ENCODE data around the gene LRMDA. TPM values are rescaled to one million over a fixed set of nuclear protein-coding genes. Genes with fewer than 3 reads are reported as not detected.

Gene LRMDA
- total RNA-seq, 1 experiment from 2014 or later: 4.8 TPM

GRCh38 chr10:75525646-75526045, 94.2 kb downstream of the LRMDA start:
- no peak overlapping the region for H3K4me3 ChIP-seq (replicated peaks in 1 of 2; ENCODE audit: low read depth in 1 of 2, low read length in 2 of 2)
- ATAC-seq (no peak), DNase-seq (ENCODE audit: low read depth, low spot score) (no peak)
- H3K9ac ChIP-seq (ENCODE audit: low read length): no peak overlapping the region
- no peaks in the 10 kb centered on the region for H3K27me3 ChIP-seq (ENCODE audit: insufficient read depth, low read length)
- H3K27ac ChIP-seq (ENCODE audit: low read depth, low read length): no peak overlapping the region
- peaks cover 0 to 6% of the 10 kb centered on the region in 2 experiments; a peak in 1 of 4 replicates for H3K4me1 ChIP-seq (ENCODE audit: control insufficient read depth in 1 of 2, insufficient read depth in 2 of 2, low read length in 2 of 2)
- H3K4me2 ChIP-seq (ENCODE audit: low read length): no peak overlapping the region
- no peaks in the 10 kb centered on the region for H3K79me2 ChIP-seq (ENCODE audit: insufficient read depth, low read length)
- no peaks in the 10 kb centered on the region for H3K9me2 ChIP-seq (ENCODE audit: insufficient read depth)
- TF ChIP-seq FOSL1 (IDR thresholded peaks at IDR 0.05; ENCODE audit: low read depth) (no peak), ELF1 (IDR thresholded peaks at IDR 0.05; ENCODE audit: borderline replicate concordance, low read depth) (no peak), POLR2AphosphoS5 (IDR thresholded peaks at IDR 0.05; ENCODE audit: low read depth, low read length) (no peak), RAD21 (IDR thresholded peaks at IDR 0.05; ENCODE audit: low read depth) (no peak), EZH2phosphoT487 (IDR thresholded peaks at IDR 0.05; ENCODE audit: borderline replicate concordance) (no peak), CBX3 (IDR thresholded peaks at IDR 0.05; ENCODE audit: low read depth) (no peak)
- ChIA-PET POLR2A (no interaction called here), CTCF (no interaction called here), RAD21 (ENCODE audit: low non-redundant PET in 1 of 2, low total read pairs in 2 of 2, uncharacterized antibody in 2 of 2, unreplicated experiment in 2 of 2) (no interaction called here)
- BruUV-seq (replicated peaks): no TSS peak
- H3K36me3 ChIP-seq (ENCODE audit: control insufficient read depth in 1 of 2, insufficient read depth in 2 of 2, low read length in 2 of 2): no peaks in the 10 kb centered on the region
- H4K20me1 ChIP-seq (ENCODE audit: insufficient read depth): no peaks in the 10 kb centered on the region
- intact Hi-C loops (cut with micrococcal nuclease): no loop called here
- no peaks in the 10 kb centered on the region for H3K9me3 ChIP-seq (ENCODE audit: control insufficient read depth in 1 of 2, insufficient read depth in 1 of 2, low read depth in 1 of 2, low read length in 2 of 2)
- no peak overlapping the region for H2AFZ ChIP-seq (ENCODE audit: low read depth, low read length, poor library complexity, severe bottlenecking)

DNA sequence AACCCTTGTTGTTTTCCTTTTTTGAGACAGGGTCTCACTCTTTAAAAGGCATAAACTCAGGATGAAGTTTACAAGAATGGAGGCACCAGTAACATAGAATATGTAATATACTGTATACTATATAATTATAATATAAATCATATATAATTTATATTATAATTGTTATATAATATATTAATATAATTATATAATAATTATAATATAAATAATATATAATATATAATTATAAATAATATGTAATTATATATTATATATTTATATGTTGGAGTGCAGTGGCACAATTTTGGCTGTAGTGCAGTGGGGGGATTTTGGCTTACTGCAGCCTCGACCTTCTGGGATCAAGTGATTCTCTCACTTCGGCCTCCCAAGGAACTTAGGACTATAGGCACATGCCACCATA, 96.1 kb downstream of the LRMDA start:
- RAD21 ChIA-PET (ENCODE audit: low non-redundant PET in 1 of 2, low total read pairs in 2 of 2, uncharacterized antibody in 2 of 2, unreplicated experiment in 2 of 2): no interaction called here
- BruUV-seq (replicated peaks): no TSS peak
- ATAC-seq: no peak
- H3K4me1 ChIP-seq (ENCODE audit: control insufficient read depth in 1 of 2, insufficient read depth in 2 of 2, low read length in 2 of 2): peaks cover 0 to 9% of the 10 kb centered on the region in 2 experiments; a peak in 2 of 4 replicates
- no peaks in the 10 kb centered on the region for H3K79me2 ChIP-seq (ENCODE audit: insufficient read depth, low read length)
- H3K9ac ChIP-seq (ENCODE audit: low read length): no peak overlapping the region
- H3K4me2 ChIP-seq (ENCODE audit: low read length): no peak overlapping the region
- H3K4me3 ChIP-seq (replicated peaks in 1 of 2; ENCODE audit: low read depth in 1 of 2, low read length in 2 of 2): no peak overlapping the region
- POLR2A ChIA-PET: no interaction called here
- H3K27ac ChIP-seq (ENCODE audit: low read depth, low read length): no peak overlapping the region
- H3K27me3 ChIP-seq (ENCODE audit: insufficient read depth, low read length): no peaks in the 10 kb centered on the region
- CTCF ChIA-PET: no interaction called here
- DNase-seq (ENCODE audit: low read depth, low spot score): no peak
- no peak overlapping the region for H2AFZ ChIP-seq (ENCODE audit: low read depth, low read length, poor library complexity, severe bottlenecking)
- H3K9me2 ChIP-seq (ENCODE audit: insufficient read depth): no peaks in the 10 kb centered on the region
- no peaks in the 10 kb centered on the region for H3K9me3 ChIP-seq (ENCODE audit: control insufficient read depth in 1 of 2, insufficient read depth in 1 of 2, low read depth in 1 of 2, low read length in 2 of 2)
- no peaks in the 10 kb centered on the region for H3K36me3 ChIP-seq (ENCODE audit: control insufficient read depth in 1 of 2, insufficient read depth in 2 of 2, low read length in 2 of 2)
- no peaks in the 10 kb centered on the region for H4K20me1 ChIP-seq (ENCODE audit: insufficient read depth)
- intact Hi-C loops (cut with micrococcal nuclease): no loop called here
- TF ChIP-seq RAD21 (IDR thresholded peaks at IDR 0.05; ENCODE audit: low read depth) (no peak), ELF1 (IDR thresholded peaks at IDR 0.05; ENCODE audit: borderline replicate concordance, low read depth) (no peak), SRF (IDR thresholded peaks at IDR 0.05; ENCODE audit: low read depth) (no peak), CEBPB (IDR thresholded peaks at IDR 0.05; ENCODE audit: low read depth) (no peak), CBX3 (IDR thresholded peaks at IDR 0.05; ENCODE audit: low read depth) (no peak), EGR1 (IDR thresholded peaks at IDR 0.05; ENCODE audit: low read depth) (no peak), TCF7L2 (IDR thresholded peaks at IDR 0.05; ENCODE audit: borderline replicate concordance, extremely low read depth, insufficient read depth, insufficient read length) (no peak), REST (IDR thresholded peaks at IDR 0.05; ENCODE audit: low read depth) (no peak), ZNF274 (IDR thresholded peaks at IDR 0.05; ENCODE audit: low read depth, low read length) (no peak), EZH2phosphoT487 (IDR thresholded peaks at IDR 0.05; ENCODE audit: borderline replicate concordance) (no peak), SP1 (IDR thresholded peaks at IDR 0.05; ENCODE audit: low read depth) (no peak), ZFX (IDR thresholded peaks at IDR 0.05) (no peak), JUND (IDR thresholded peaks at IDR 0.05) (no peak), ZBTB33 (IDR thresholded peaks at IDR 0.05; ENCODE audit: extremely low read depth, insufficient replicate concordance, low read length) (no peak)
- TF ChIP-seq, protein P1, sequence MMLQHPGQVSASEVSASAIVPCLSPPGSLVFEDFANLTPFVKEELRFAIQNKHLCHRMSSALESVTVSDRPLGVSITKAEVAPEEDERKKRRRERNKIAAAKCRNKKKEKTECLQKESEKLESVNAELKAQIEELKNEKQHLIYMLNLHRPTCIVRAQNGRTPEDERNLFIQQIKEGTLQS (IDR thresholded peaks at IDR 0.05): no peak

Data from HCT116 (cell line).